IPS-11a (cell line): Measurements from ENCODE around the gene RAB1B.
"Not testable (repeated sequence)": the region's sequence is repeated elsewhere in the genome, so short reads cannot be mapped to it uniquely, and the experiment has no call there.

Experiments
- H3K4me3 ChIP-seq: one replicate; pipeline ENCODE4 v1.5.1; 2013; ENCODE audit warnings: low read depth, low read length, control low read depth

Gene RAB1B

GRCh38 chr11:66317723-66318599 lies 49.5 kb downstream of the RAB1B start:
- H3K4me3 ChIP-seq: no peak overlapping the region

GRCh38 chr11:66318600-66318970 lies 50.1 kb downstream of the RAB1B start:
- no peak overlapping the region for H3K4me3 ChIP-seq

GRCh38 chr11:66320289-66320688 lies 51.9 kb downstream of the RAB1B start:
- not testable (repeated sequence) for H3K4me3 ChIP-seq

GRCh38 chr11:66320748-66321147 lies 52.3 kb downstream of the RAB1B start:
- not testable (repeated sequence) for H3K4me3 ChIP-seq

GRCh38 chr11:66321606-66322005 lies 53.2 kb downstream of the RAB1B start:
- H3K4me3 ChIP-seq: no peak overlapping the region

GRCh38 chr11:66322732-66323427 lies 54.4 kb downstream of the RAB1B start:
- no peak overlapping the region for H3K4me3 ChIP-seq

GRCh38 chr11:66323684-66324083 lies 55.2 kb downstream of the RAB1B start:
- no peak overlapping the region for H3K4me3 ChIP-seq

- H3K4me3 ChIP-seq: no peak overlapping the region
These were observed 56.2 kb downstream of the RAB1B start for GRCh38 chr11:66324664-66325063.

GRCh38 chr11:66325263-66325671 lies 56.8 kb downstream of the RAB1B start:
- H3K4me3 ChIP-seq: no peak overlapping the region

- H3K4me3 ChIP-seq: no peak overlapping the region
These were observed 58.0 kb downstream of the RAB1B start for GRCh38 chr11:66326261-66327111.
